ENCODE results near the gene NDUFS4.
"Not testable (repeated sequence)": the region's sequence is repeated elsewhere in the genome, so short reads cannot be mapped to it uniquely, and the experiment has no call there.

NDUFS4 gene

DNA sequence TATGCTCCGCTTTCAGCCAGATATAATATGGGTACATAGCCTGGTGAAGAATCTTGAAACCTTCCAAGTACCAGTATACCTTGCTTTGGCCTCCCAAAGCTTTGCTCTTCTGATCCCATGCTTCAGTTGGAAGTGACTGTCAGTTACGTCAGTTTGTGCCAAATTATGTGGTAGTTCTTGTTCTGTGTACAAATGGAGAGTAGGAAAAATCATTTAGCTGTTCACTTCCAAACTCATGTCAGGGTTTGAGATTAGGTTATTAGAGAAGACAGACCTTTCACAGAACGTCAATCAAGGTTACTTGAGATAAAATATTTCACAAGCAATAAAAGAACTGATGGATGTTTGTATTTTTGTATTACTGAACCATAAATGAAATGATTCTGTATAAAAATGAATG is 117.2 kb downstream of the NDUFS4 start:
- Histone ChIP-seq H3K27me3 (ENCODE audit: control insufficient read depth, insufficient read depth, low read length) (no peaks in the 10 kb centered on the region), H3K9me3 (ENCODE audit: control insufficient read depth, low read length) (no peaks in the 10 kb centered on the region), H3K4me3 (ENCODE audit: low read length) (no peak overlapping the region)

DNA sequence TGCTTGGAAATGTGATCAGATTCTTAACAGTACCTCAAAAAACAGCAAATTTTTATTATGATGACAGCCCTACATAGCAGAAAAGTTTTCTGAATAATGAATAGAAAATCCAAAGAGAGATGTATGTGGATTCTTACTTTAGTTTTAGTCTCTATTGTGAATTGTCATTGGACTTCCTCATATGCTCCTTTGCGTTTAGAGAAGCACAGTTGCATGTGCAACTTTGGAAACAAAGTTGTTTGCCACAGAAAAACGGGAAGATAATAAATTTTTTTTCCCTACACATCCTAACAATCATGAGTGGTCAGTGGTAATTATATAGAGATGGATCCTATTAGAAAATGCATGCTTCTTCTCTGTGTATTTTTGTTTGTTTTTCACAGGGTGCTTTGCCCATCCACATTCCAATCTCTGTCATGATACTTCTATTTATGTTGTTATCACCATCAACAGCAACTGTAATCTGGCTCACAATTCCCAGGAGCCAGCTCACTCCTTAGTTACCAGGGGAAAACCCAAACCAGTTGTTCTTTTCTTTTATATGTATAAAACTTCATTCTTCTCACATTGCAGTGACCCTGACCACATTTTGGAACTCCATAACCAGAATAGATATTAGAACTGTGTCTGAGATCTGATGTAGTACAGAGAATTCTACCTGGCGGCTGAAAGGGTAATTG is 118.7 kb downstream of the NDUFS4 start:
- H3K9ac ChIP-seq (ENCODE audit: low read length): no peak overlapping the region
- H3K4me3 ChIP-seq (ENCODE audit: low read length): no peak overlapping the region

More for the DNA sequence above, 117.2 kb downstream of the NDUFS4 start:
- H3K36me3 ChIP-seq (ENCODE audit: control insufficient read depth, insufficient read depth, low read length): no peaks in the 10 kb centered on the region
- H3K9ac ChIP-seq (ENCODE audit: low read length): no peak overlapping the region
- no peaks in the 10 kb centered on the region for H3K4me1 ChIP-seq (ENCODE audit: control insufficient read depth, insufficient read depth, low read length)

DNA sequence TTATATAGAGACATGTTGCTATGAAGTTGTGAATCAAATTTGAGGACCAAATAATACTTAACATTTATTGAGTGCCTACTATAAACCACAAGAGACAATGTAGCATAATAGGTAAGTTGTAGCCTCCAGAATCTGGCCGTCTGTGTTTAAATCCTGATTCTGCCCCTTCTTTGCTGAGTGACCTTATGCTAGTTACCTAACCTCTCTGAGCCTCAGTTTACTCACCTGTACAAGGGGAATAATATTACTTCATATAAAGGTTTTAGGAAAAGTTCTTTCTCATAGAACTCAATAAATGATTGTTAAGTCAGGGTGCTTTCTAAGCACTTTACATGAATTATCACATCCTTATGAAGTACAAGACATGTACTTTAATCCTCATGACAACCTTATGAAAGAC is 120.6 kb downstream of the NDUFS4 start:
- Histone ChIP-seq H3K9ac (ENCODE audit: low read length) (no peak overlapping the region), H3K36me3 (ENCODE audit: control insufficient read depth, insufficient read depth, low read length) (no peaks in the 10 kb centered on the region), H3K27me3 (ENCODE audit: control insufficient read depth, insufficient read depth, low read length) (no peaks in the 10 kb centered on the region)

More for the DNA sequence above, 118.7 kb downstream of the NDUFS4 start:
- H3K36me3 ChIP-seq (ENCODE audit: control insufficient read depth, insufficient read depth, low read length): no peaks in the 10 kb centered on the region
- no peaks in the 10 kb centered on the region for H3K4me1 ChIP-seq (ENCODE audit: control insufficient read depth, insufficient read depth, low read length)
- H3K27me3 ChIP-seq (ENCODE audit: control insufficient read depth, insufficient read depth, low read length): no peaks in the 10 kb centered on the region
- H3K9me3 ChIP-seq (ENCODE audit: control insufficient read depth, low read length): no peaks in the 10 kb centered on the region

DNA sequence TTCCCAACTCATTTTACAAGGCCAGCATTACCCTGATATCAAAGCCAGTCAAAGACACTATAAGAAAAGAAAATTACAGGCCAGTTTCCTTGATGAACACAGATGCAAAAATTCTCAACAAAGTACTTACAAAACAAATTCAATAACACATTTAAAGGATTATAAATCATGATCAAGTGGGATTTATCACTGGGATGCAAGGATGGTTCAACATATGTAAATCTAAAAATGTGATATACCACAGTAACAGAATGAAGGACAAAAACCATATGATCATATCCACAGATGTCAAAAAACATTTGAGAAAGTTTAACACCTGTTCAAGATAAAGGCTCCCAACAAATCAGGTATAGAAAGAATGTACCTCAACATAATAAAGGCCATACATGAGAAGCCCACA is 130.6 kb downstream of the NDUFS4 start:
- H3K9me3 ChIP-seq (ENCODE audit: control insufficient read depth, low read length): no peaks in the 10 kb centered on the region

More for the DNA sequence above, 120.6 kb downstream of the NDUFS4 start:
- H3K4me1 ChIP-seq (ENCODE audit: control insufficient read depth, insufficient read depth, low read length): no peaks in the 10 kb centered on the region
- no peaks in the 10 kb centered on the region for H3K9me3 ChIP-seq (ENCODE audit: control insufficient read depth, low read length)
- H3K4me3 ChIP-seq (ENCODE audit: low read length): no peak overlapping the region

DNA sequence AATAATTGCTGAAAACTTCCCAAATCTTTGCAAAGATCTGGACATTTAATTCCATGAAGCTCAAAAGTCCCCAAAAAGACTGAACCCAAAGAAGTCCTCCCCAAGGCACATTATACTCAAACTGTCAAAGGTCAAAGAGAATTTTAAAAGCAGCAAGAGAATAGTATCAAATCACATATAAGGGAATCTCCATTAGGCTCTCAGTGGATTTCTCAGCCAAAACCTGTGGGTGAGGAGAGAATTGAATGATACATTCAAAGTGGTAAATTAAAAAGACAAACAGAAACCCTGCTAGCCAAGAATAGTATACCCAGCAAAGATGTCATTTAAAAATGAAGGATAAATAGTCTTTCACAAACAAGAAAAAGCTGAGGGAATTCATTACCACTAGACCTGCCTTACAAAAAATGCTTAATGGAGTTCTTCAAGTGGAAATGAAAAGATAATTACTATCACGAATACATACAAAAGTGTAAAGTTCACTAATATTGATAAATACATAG is 134.1 kb downstream of the NDUFS4 start:
- Histone ChIP-seq H3K9ac (ENCODE audit: low read length) (no peak overlapping the region), H3K4me1 (ENCODE audit: control insufficient read depth, insufficient read depth, low read length) (no peaks in the 10 kb centered on the region), H3K4me3 (ENCODE audit: low read length) (no peak overlapping the region), H3K27me3 (ENCODE audit: control insufficient read depth, insufficient read depth, low read length) (no peaks in the 10 kb centered on the region), H3K36me3 (ENCODE audit: control insufficient read depth, insufficient read depth, low read length) (no peaks in the 10 kb centered on the region), H3K9me3 (ENCODE audit: control insufficient read depth, low read length) (no peaks in the 10 kb centered on the region)

More for the DNA sequence above, 130.6 kb downstream of the NDUFS4 start:
- Histone ChIP-seq H3K4me3 (ENCODE audit: low read length) (no peak overlapping the region), H3K4me1 (ENCODE audit: control insufficient read depth, insufficient read depth, low read length) (no peaks in the 10 kb centered on the region), H3K36me3 (ENCODE audit: control insufficient read depth, insufficient read depth, low read length) (no peaks in the 10 kb centered on the region), H3K27me3 (ENCODE audit: control insufficient read depth, insufficient read depth, low read length) (no peaks in the 10 kb centered on the region), H3K9ac (ENCODE audit: low read length) (no peak overlapping the region)

DNA sequence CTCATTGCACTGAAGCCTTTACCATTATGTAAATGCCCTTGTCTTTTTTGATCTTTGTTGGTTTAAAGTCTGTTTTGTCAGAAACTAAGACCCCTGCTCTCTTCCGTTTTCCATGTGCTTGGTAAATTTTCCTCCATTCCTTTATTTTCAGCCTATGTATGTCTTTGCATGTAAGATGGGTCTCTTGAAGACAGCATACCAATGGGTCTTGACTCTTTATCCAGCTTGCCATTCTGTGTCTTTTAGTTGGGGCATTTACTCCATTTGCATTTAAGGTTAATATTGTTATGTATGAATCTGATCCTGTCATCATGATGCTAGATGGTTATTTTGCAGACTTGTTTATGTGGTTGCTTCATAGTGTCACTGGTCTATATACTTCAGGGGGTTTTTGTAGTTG is 150.0 kb downstream of the NDUFS4 start:
- not testable (repeated sequence) for H3K27me3 ChIP-seq (ENCODE audit: control insufficient read depth, insufficient read depth, low read length); H3K4me1 ChIP-seq (ENCODE audit: control insufficient read depth, insufficient read depth, low read length); H3K9ac ChIP-seq (ENCODE audit: low read length); H3K4me3 ChIP-seq (ENCODE audit: low read length); H3K36me3 ChIP-seq (ENCODE audit: control insufficient read depth, insufficient read depth, low read length); H3K9me3 ChIP-seq (ENCODE audit: control insufficient read depth, low read length)

DNA sequence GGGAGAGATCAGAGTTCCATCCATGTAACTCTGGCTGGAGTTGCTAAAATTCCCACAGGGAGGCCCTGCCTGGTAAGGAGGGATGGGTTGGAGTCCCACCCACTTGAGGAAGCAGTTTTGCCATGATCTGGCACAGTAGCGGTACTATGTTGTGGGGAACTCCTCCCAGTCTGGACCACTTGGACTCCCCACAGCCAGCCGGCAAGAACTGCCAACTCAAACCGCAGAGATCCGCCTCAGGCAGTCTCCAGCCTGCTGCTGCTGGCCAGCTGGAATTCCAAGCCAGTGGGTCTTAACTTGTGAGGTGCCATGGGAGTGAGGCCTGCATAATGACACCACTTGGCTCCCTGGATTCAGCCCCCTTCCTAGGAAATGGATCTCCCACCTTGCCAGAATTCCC is 151.9 kb downstream of the NDUFS4 start:
- H3K4me3 ChIP-seq (ENCODE audit: low read length): no peak overlapping the region
- no peaks in the 10 kb centered on the region for H3K36me3 ChIP-seq (ENCODE audit: control insufficient read depth, insufficient read depth, low read length)
- H3K9ac ChIP-seq (ENCODE audit: low read length): no peak overlapping the region
- no peaks in the 10 kb centered on the region for H3K27me3 ChIP-seq (ENCODE audit: control insufficient read depth, insufficient read depth, low read length)
- H3K4me1 ChIP-seq (ENCODE audit: control insufficient read depth, insufficient read depth, low read length): no peaks in the 10 kb centered on the region
- no peaks in the 10 kb centered on the region for H3K9me3 ChIP-seq (ENCODE audit: control insufficient read depth, low read length)

DNA sequence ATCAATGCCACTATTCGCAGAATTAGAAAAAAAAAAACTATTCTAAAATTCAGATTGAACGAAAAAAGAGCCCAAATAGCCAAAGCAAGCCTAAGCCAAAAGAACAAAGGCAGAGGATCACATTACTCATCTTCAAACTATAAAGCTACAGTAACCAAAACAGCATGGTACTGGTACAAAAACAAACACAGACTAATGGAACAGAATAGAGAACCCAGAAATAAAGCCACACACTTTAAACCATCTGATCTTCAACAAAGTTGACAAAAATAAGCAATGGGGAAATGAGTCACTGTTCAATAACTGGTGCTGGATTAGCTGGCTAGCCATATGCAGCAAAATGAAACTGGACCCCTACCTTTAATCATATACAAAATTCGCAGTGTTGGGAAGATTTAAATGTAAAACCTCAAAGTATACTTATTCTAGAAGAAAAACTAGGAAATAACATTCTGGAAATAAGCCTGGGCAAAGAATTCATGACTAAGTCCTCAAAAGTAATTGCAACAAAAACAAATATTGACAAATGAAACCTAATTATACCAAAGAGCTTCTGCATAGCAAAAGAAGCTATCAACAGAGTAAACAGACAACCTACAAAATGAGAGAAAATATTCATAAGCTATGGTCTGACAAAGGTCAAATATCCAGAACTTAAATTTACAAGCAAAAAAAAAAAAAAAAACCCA is 153.7 kb downstream of the NDUFS4 start:
- Histone ChIP-seq H3K9ac (ENCODE audit: low read length) (no peak overlapping the region), H3K9me3 (ENCODE audit: control insufficient read depth, low read length) (no peaks in the 10 kb centered on the region), H3K4me3 (ENCODE audit: low read length) (no peak overlapping the region), H3K27me3 (ENCODE audit: control insufficient read depth, insufficient read depth, low read length) (no peaks in the 10 kb centered on the region), H3K36me3 (ENCODE audit: control insufficient read depth, insufficient read depth, low read length) (no peaks in the 10 kb centered on the region), H3K4me1 (ENCODE audit: control insufficient read depth, insufficient read depth, low read length) (no peaks in the 10 kb centered on the region)

DNA sequence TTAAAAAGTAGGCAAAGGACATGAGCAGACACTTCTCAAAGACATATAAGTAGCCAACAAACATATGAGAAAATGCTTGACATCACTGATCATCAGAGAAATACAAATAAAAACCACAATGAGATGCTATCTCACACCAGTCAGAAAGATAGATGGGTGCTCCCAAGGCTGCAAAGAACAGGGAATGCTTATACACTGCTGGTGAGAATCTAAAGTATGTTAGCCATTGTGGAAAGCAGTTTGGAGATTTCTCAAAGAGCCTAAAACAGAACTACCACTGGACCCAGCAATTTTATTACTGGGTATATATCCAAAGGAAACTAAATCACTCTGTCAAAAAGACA is 154.2 kb downstream of the NDUFS4 start:
- Histone ChIP-seq H3K4me1 (ENCODE audit: control insufficient read depth, insufficient read depth, low read length) (no peaks in the 10 kb centered on the region), H3K36me3 (ENCODE audit: control insufficient read depth, insufficient read depth, low read length) (no peaks in the 10 kb centered on the region), H3K9ac (ENCODE audit: low read length) (no peak overlapping the region), H3K9me3 (ENCODE audit: control insufficient read depth, low read length) (no peaks in the 10 kb centered on the region), H3K4me3 (ENCODE audit: low read length) (no peak overlapping the region), H3K27me3 (ENCODE audit: control insufficient read depth, insufficient read depth, low read length) (no peaks in the 10 kb centered on the region)

DNA sequence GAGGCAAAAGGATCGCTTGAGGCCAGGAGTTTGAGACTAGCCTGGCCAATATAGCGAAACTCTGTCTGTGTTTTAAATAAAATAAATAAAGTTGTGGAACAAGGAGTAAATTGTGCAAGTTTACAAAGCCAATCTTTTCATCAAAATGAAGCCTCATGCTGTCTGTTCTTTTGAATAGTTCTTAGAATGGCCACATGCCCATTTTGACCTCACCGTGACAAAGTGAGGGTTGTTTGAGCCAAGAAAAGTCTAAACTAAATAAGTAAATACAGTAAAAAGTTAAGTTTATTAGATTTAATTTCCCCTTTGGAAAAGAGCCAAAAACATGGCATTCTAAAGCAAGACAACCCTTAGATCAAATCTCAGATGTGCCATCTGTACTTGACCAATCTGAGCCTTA is 165.7 kb downstream of the NDUFS4 start:
- Histone ChIP-seq H3K4me3 (ENCODE audit: low read length) (no peak overlapping the region), H3K9ac (ENCODE audit: low read length) (no peak overlapping the region), H3K4me1 (ENCODE audit: control insufficient read depth, insufficient read depth, low read length) (no peaks in the 10 kb centered on the region), H3K9me3 (ENCODE audit: control insufficient read depth, low read length) (no peaks in the 10 kb centered on the region), H3K27me3 (ENCODE audit: control insufficient read depth, insufficient read depth, low read length) (no peaks in the 10 kb centered on the region), H3K36me3 (ENCODE audit: control insufficient read depth, insufficient read depth, low read length) (no peaks in the 10 kb centered on the region)

DNA sequence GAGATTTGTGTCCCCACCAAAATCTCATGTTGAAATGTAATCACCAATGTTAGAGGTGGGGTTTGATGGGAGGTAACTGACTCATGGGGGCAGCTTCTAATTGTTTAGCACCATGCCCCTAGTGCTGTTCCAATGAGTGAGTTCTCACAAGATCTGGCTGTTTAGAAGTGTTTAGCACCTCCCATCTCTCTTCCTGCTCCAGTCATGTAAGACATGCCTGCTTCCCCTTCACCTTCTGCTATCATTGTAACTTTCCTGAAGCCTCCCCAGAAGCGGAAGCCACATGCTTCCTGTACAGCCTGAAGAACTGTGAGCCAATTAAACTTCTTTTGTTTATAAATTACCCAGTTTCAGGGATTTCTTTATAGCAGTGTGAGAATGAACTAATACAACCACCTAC is 170.5 kb downstream of the NDUFS4 start:
- H3K4me1 ChIP-seq (ENCODE audit: control insufficient read depth, insufficient read depth, low read length): no peaks in the 10 kb centered on the region
- no peaks in the 10 kb centered on the region for H3K9me3 ChIP-seq (ENCODE audit: control insufficient read depth, low read length)
- H3K4me3 ChIP-seq (ENCODE audit: low read length): no peak overlapping the region
- no peaks in the 10 kb centered on the region for H3K36me3 ChIP-seq (ENCODE audit: control insufficient read depth, insufficient read depth, low read length)
- no peaks in the 10 kb centered on the region for H3K27me3 ChIP-seq (ENCODE audit: control insufficient read depth, insufficient read depth, low read length)
- H3K9ac ChIP-seq (ENCODE audit: low read length): no peak overlapping the region

All from mucosa of stomach (tissue), 1 donor.